Keratinocyte (primary cell): ENCODE results near the gene KCNJ12. TPM values are rescaled to one million over a fixed set of nuclear protein-coding genes. Genes with fewer than 3 reads are reported as not detected.

ENCODE experiments used
- DNase-seq: peaks from one replicate; pipeline ENCODE4 v3.0.0-alpha.2; 2011; ENCODE audit warnings: low read depth, missing footprints, low spot score
- FAIRE-seq: peaks from 2 replicates; lab custom pipeline; 2011; peaks lifted over from hg19 to GRCh38; lab: Jason Lieb, UNC
- H2AFZ ChIP-seq: 2 replicates; pipeline ENCODE4 v1.6.0; 2012; ENCODE audit warnings: low read length, control low read depth, inconsistent platforms; ENCODE audit not compliant: control insufficient read depth
- H3K27ac ChIP-seq: 2 replicates; pipeline ENCODE4 v1.5.1; 2011; ENCODE audit warnings: low read length; ENCODE audit not compliant: control insufficient read depth, insufficient read depth
- H3K27me3 ChIP-seq: 3 replicates; pipeline ENCODE4 v1.6.0; 2011; ENCODE audit warnings: low read length; ENCODE audit not compliant: control insufficient read depth, insufficient read depth; ENCODE audit errors: extremely low read depth
- H3K36me3 ChIP-seq, 2 experiments: 2 replicates in 1 of 2; 3 replicates in 1 of 2; pipeline ENCODE4 v1.5.1; 2011; ENCODE audit warnings: low read length in 2 of 2, mild to moderate bottlenecking in 1 of 2; ENCODE audit not compliant: control insufficient read depth in 2 of 2, insufficient read depth in 2 of 2; ENCODE audit errors: extremely low read depth in 1 of 2
- H3K4me1 ChIP-seq: 3 replicates; pipeline ENCODE4 v1.5.1; 2011; ENCODE audit warnings: low read length; ENCODE audit not compliant: control insufficient read depth, insufficient read depth; ENCODE audit errors: extremely low read depth
- H3K4me2 ChIP-seq: 3 replicates; pipeline ENCODE4 v1.6.0; 2011; ENCODE audit warnings: low read depth, low read length; ENCODE audit not compliant: control insufficient read depth, insufficient read depth; ENCODE audit errors: extremely low read depth
- H3K4me3 ChIP-seq, 3 experiments: fragments of 200-600 bp in 1 of 3; sonication (generic) in 1 of 3; 2 replicates in 2 of 3; 3 replicates in 1 of 3; pipeline ENCODE4 v1.5.1; 2011 to 2016; ENCODE audit warnings: low read length in 3 of 3, mild to moderate bottlenecking in 3 of 3, control low read depth in 2 of 3, inconsistent platforms in 1 of 3, low read depth in 1 of 3, mixed read lengths in 1 of 3, mixed run types in 1 of 3, moderate library complexity in 1 of 3; ENCODE audit not compliant: control insufficient read depth in 2 of 3, insufficient read depth in 2 of 3; ENCODE audit errors: extremely low read depth in 1 of 3
- H3K79me2 ChIP-seq: 2 replicates; pipeline ENCODE4 v1.6.0; 2012; ENCODE audit warnings: low read length; ENCODE audit not compliant: control insufficient read depth, insufficient read depth
- H3K9ac ChIP-seq: 3 replicates; pipeline ENCODE4 v1.6.0; 2011; ENCODE audit warnings: low read length; ENCODE audit not compliant: control insufficient read depth, insufficient read depth; ENCODE audit errors: extremely low read depth
- H3K9me1 ChIP-seq: 3 replicates; pipeline ENCODE4 v1.6.0; 2011; ENCODE audit warnings: low read length; ENCODE audit not compliant: control insufficient read depth, insufficient read depth; ENCODE audit errors: extremely low read depth
- H3K9me3 ChIP-seq: 2 replicates; pipeline ENCODE4 v1.5.1; 2012; ENCODE audit warnings: low read depth, low read length; ENCODE audit not compliant: control insufficient read depth
- H4K20me1 ChIP-seq: 3 replicates; pipeline ENCODE4 v1.6.0; 2011; ENCODE audit warnings: low read length; ENCODE audit not compliant: control insufficient read depth, insufficient read depth; ENCODE audit errors: extremely low read depth
- CTCF ChIP-seq, 3 experiments: IDR thresholded peaks in 1 of 3; conservative IDR thresholded peaks in 1 of 3; optimal IDR thresholded peaks in 1 of 3; 2 replicates in 2 of 3; 3 replicates in 1 of 3; pipeline versions ENCODE3 to v1.5.1; 2011; ENCODE audit warnings: low read length in 3 of 3, mild to moderate bottlenecking in 3 of 3, moderate library complexity in 2 of 3, control low read depth in 1 of 3, inconsistent platforms in 1 of 3; ENCODE audit not compliant: insufficient read depth in 2 of 3; ENCODE audit errors: extremely low read depth in 1 of 3
- EZH2 ChIP-seq: IDR thresholded peaks from one replicate; pipeline ENCODE4 v1.6.1; 2012; ENCODE audit warnings: inconsistent platforms, mild to moderate bottlenecking, low read length, moderate library complexity
- dilution Hi-C: fragments of 300-500 bp; cut with MboI; formaldehyde crosslinking; loops from one replicate; pipeline ENCODE4 v1.7.0; 2020; ENCODE audit warnings: low sequenced_read_pairs; ENCODE audit not compliant: extremely low pct_ligation_motif_present
- polyA plus RNA-seq, 5 experiments: library from polyadenylated mRNA; depleted of rRNA in 3 of 5; stranded (reverse) in 3 of 5; stranded (forward) in 1 of 5; unstranded in 1 of 5; fragments of >200 nt; gene quantifications; 1 replicate in 1 of 5; 2 replicates in 3 of 5; 3 replicates in 1 of 5; pipeline versions ENCODE4 v1.2.1 to v1.2.3, GENCODE V29; 2011 to 2012; ENCODE audit warnings: missing spikeins in 2 of 5, low read depth in 1 of 5, low replicate concordance in 1 of 5

Gene KCNJ12
- polyA plus RNA-seq, 1 donor (not counting 4 experiments of a cell fraction or from before 2014, with no cell fraction given) = 0.04 TPM

GRCh38 chr17:21352981-21353265 lies 23.2 kb upstream of the KCNJ12 start:
- H3K9me1 ChIP-seq = no peaks in the 10 kb centered on the region
- no peak for FAIRE-seq
- no peak overlapping the region for H2AFZ ChIP-seq
- no peaks in the 10 kb centered on the region for H3K9me3 ChIP-seq
- dilution Hi-C loops = no loop called here
- DNase-seq = no peak
- H3K4me1 ChIP-seq = no peaks in the 10 kb centered on the region
- H3K4me3 ChIP-seq = no peak overlapping the region
- no peaks in the 10 kb centered on the region for H4K20me1 ChIP-seq
- H3K27ac ChIP-seq = no peak overlapping the region
- no peak overlapping the region for H3K4me2 ChIP-seq
- H3K9ac ChIP-seq = no peak overlapping the region
- no peaks in the 10 kb centered on the region for H3K79me2 ChIP-seq
- no peaks in the 10 kb centered on the region for H3K36me3 ChIP-seq
- H3K27me3 ChIP-seq = no peaks in the 10 kb centered on the region
- no peak for TF ChIP-seq CTCF (optimal IDR thresholded peaks at IDR 0.05 in 1 of 3, IDR thresholded peaks at IDR 0.05 in 1 of 3, conservative IDR thresholded peaks at IDR 0.05 in 1 of 3; ENCODE audit: extremely low read depth in 1 of 3, insufficient read depth in 2 of 3, low read length in 3 of 3)
- TF ChIP-seq EZH2 = no peak

GRCh38 chr17:21353326-21354010 lies 22.7 kb upstream of the KCNJ12 start:
- no peak for DNase-seq
- no peaks in the 10 kb centered on the region for H3K79me2 ChIP-seq
- H3K9me1 ChIP-seq = no peaks in the 10 kb centered on the region
- H3K36me3 ChIP-seq = no peaks in the 10 kb centered on the region
- H3K9ac ChIP-seq = no peak overlapping the region
- dilution Hi-C loops = no loop called here
- no peaks in the 10 kb centered on the region for H4K20me1 ChIP-seq
- no peak for TF ChIP-seq CTCF (optimal IDR thresholded peaks at IDR 0.05 in 1 of 3, IDR thresholded peaks at IDR 0.05 in 1 of 3, conservative IDR thresholded peaks at IDR 0.05 in 1 of 3; ENCODE audit: extremely low read depth in 1 of 3, insufficient read depth in 2 of 3, low read length in 3 of 3)
- TF ChIP-seq EZH2 = no peak
- H3K27me3 ChIP-seq = no peaks in the 10 kb centered on the region
- no peak overlapping the region for H3K4me3 ChIP-seq
- no peak overlapping the region for H3K4me2 ChIP-seq
- no peak overlapping the region for H3K27ac ChIP-seq
- no peak overlapping the region for H2AFZ ChIP-seq
- no peaks in the 10 kb centered on the region for H3K4me1 ChIP-seq
- no peaks in the 10 kb centered on the region for H3K9me3 ChIP-seq
- no peak for FAIRE-seq
